Stimulated activated naive CD8-positive, alpha-beta T cell treated with anti-CD3 and anti-CD28 coated beads, Interleukin-15, Interleukin-2, amounts not matched to agents 100 ng/mL and 50 ng/mL, for 24 hours (primary cell): Measurements from ENCODE around the gene RPP40.

Experiments used
- H3K27ac Mint-ChIP-seq: one replicate; pipeline ENCODE4 v1.8.0; 2021; ENCODE audit warnings: mild to moderate bottlenecking, mixed read lengths
- H3K27me3 Mint-ChIP-seq: one replicate; pipeline ENCODE4 v1.8.0; 2021; ENCODE audit warnings: mixed read lengths
- H3K36me3 Mint-ChIP-seq: one replicate; pipeline ENCODE4 v1.8.0; 2021; ENCODE audit warnings: low read depth, mixed read lengths
- H3K4me1 Mint-ChIP-seq: one replicate; pipeline ENCODE4 v1.8.0; 2021; ENCODE audit warnings: low read depth, mixed read lengths
- H3K4me3 Mint-ChIP-seq: one replicate; pipeline ENCODE4 v1.8.0; 2021; ENCODE audit warnings: mild to moderate bottlenecking, mixed read lengths
- H3K9me3 Mint-ChIP-seq: one replicate; pipeline ENCODE4 v1.8.0; 2021; ENCODE audit warnings: mixed read lengths

The RPP40 gene

DNA sequence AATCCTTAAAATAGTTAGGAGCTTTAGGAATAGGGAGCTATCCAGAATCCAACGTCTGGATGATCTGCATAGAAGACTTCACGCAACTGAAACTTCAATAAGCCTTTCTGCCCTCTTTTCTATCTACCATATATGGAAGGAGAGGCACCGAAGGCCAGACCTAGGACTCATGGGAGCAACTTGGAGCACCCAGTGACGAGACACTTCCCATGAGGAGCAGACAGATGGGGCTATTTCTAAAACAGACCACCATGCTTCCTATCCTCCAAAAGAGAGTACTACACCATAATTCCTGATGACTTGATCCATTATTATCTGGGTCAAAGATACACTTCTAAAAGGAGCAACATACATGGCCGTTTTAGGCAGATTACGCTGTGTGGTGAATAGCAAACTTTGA, 6.0 kb downstream of the RPP40 start:
- H3K4me1 Mint-ChIP-seq = no peaks in the 10 kb centered on the region
- no peaks in the 10 kb centered on the region for H3K9me3 Mint-ChIP-seq
- H3K27ac Mint-ChIP-seq = no peak overlapping the region
- peaks cover 70% of the 10 kb centered on the region for H3K36me3 Mint-ChIP-seq
- H3K27me3 Mint-ChIP-seq = no peaks in the 10 kb centered on the region
- no peak overlapping the region for H3K4me3 Mint-ChIP-seq

- peaks cover 74% of the 10 kb centered on the region for H3K36me3 Mint-ChIP-seq
These were observed 9.1 kb downstream of the RPP40 start for GRCh38 chr6:4994741-4995140.

DNA sequence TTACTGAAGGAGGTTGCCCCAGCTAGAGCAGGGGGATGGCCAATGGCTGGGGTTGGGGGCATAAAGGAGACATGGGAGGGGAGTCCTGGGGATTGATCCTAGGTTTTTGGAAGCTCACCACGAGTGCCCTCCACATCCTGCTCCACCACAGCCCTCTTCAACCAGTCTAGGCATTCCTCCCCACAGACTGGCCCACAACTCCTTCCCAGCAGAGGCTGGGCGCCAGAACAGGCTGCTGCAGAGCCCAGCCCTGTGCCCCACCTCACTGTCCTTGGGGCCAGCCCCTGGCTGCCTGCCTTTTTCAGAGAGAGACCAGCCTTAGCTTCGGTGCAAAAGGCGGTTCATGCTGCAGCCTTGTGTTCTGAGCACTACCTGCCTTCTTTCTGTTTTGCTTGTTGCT, 16.4 kb downstream of the RPP40 start:
- Mint-ChIP-seq H3K27ac (no peak overlapping the region), H3K27me3 (peaks cover 3% of the 10 kb centered on the region), H3K4me3 (no peak overlapping the region), H3K4me1 (no peaks in the 10 kb centered on the region), H3K9me3 (no peaks in the 10 kb centered on the region), H3K36me3 (peaks cover 28% of the 10 kb centered on the region)

More at GRCh38 chr6:4994741-4995140, 9.1 kb downstream of the RPP40 start:
- Mint-ChIP-seq H3K27ac (no peak overlapping the region), H3K27me3 (no peaks in the 10 kb centered on the region), H3K9me3 (no peaks in the 10 kb centered on the region), H3K4me1 (no peaks in the 10 kb centered on the region), H3K4me3 (no peak overlapping the region)

- H3K9me3 Mint-ChIP-seq = no peaks in the 10 kb centered on the region
- peaks cover 25% of the 10 kb centered on the region for H3K36me3 Mint-ChIP-seq
- H3K4me1 Mint-ChIP-seq = no peaks in the 10 kb centered on the region
- H3K4me3 Mint-ChIP-seq = no peak overlapping the region
- H3K27ac Mint-ChIP-seq = no peak overlapping the region
- H3K27me3 Mint-ChIP-seq = peaks cover 3% of the 10 kb centered on the region
These were observed 16.8 kb downstream of the RPP40 start for GRCh38 chr6:4986999-4987398.

GRCh38 chr6:4983322-4983721, 20.5 kb downstream of the RPP40 start:
- H3K9me3 Mint-ChIP-seq = peaks cover 5% of the 10 kb centered on the region
- no peak overlapping the region for H3K4me3 Mint-ChIP-seq
- H3K36me3 Mint-ChIP-seq = peaks cover 3% of the 10 kb centered on the region
- H3K27ac Mint-ChIP-seq = no peak overlapping the region
- no peaks in the 10 kb centered on the region for H3K4me1 Mint-ChIP-seq
- peaks cover 3% of the 10 kb centered on the region for H3K27me3 Mint-ChIP-seq

DNA sequence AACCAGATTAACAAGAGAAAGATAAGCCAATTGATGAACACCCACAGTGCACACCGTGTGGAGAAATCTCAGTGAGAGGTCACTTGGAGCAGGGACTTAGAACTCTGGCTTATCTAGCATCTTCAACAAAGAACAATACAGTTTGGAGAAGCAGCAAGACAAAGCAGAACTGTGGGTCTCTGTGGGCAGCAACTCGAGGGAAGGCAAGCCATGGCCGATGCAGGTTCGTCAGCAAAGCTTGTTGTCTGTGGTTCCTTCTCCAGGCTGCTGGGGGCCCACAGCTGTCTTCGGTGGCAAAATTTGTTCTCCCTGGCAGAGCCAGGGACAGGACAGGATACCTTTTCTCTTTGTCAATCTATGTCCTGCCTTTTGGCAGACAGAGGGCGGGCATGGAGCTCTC, 22.1 kb downstream of the RPP40 start:
- Mint-ChIP-seq H3K27me3 (peaks cover 7% of the 10 kb centered on the region), H3K27ac (no peak overlapping the region), H3K4me3 (no peak overlapping the region), H3K4me1 (no peaks in the 10 kb centered on the region), H3K36me3 (peaks cover 3% of the 10 kb centered on the region), H3K9me3 (peaks cover 9% of the 10 kb centered on the region)

GRCh38 chr6:4979426-4979825, 24.4 kb downstream of the RPP40 start:
- peaks cover 15% of the 10 kb centered on the region for H3K9me3 Mint-ChIP-seq
- peaks cover 13% of the 10 kb centered on the region for H3K27me3 Mint-ChIP-seq
- no peak overlapping the region for H3K27ac Mint-ChIP-seq
- H3K36me3 Mint-ChIP-seq = peaks cover 3% of the 10 kb centered on the region
- H3K4me3 Mint-ChIP-seq = no peak overlapping the region
- H3K4me1 Mint-ChIP-seq = no peaks in the 10 kb centered on the region

DNA sequence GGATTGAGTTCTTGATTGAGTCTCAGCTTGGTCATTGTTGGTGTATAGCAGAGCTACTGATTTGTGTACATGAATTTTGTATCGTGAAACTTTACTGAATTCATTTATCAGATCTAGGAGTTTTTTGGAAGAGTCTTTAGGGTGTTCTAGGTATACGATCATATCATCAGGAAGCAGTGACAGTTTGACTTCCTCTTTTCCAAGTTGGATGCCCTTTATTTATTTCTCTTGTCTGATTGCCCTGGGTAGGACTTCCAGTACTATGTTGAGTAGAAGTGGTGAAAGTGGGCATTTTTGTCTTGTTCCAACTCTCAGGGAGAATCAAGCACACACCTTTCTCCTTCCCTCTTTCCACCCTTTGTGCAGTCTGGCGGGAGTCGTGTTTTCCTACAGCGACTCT, 26.4 kb downstream of the RPP40 start:
- Mint-ChIP-seq H3K4me3 (no peak overlapping the region), H3K4me1 (no peaks in the 10 kb centered on the region), H3K27me3 (peaks cover 10% of the 10 kb centered on the region), H3K27ac (no peak overlapping the region), H3K36me3 (peaks cover 3% of the 10 kb centered on the region), H3K9me3 (peaks cover 15% of the 10 kb centered on the region)

DNA sequence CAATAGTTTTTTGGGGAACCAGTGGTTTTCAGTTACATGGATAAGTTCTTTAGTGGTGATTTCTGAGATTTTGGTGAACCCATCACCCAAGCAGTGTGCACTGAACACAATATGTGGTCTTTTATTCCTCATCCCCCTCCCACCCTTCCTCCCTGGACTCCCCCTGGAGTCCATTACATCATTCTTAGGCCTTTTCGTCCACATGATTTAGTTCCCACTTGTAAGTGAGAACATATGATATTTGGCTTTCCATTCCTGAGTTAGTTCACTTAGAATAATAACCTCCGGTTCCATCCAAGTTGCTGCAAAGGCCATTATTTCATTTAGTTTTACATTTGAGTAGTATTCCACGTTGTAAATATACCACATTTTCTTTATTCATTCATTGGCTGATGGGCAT, 28.3 kb downstream of the RPP40 start:
- no peaks in the 10 kb centered on the region for H3K4me1 Mint-ChIP-seq
- H3K27ac Mint-ChIP-seq = no peak overlapping the region
- peaks cover 15% of the 10 kb centered on the region for H3K9me3 Mint-ChIP-seq
- H3K36me3 Mint-ChIP-seq = peaks cover 3% of the 10 kb centered on the region
- peaks cover 10% of the 10 kb centered on the region for H3K27me3 Mint-ChIP-seq
- no peak overlapping the region for H3K4me3 Mint-ChIP-seq

GRCh38 chr6:4974962-4975361, 28.9 kb downstream of the RPP40 start:
- Mint-ChIP-seq H3K27ac (no peak overlapping the region), H3K4me1 (no peaks in the 10 kb centered on the region), H3K4me3 (no peak overlapping the region), H3K27me3 (peaks cover 10% of the 10 kb centered on the region), H3K36me3 (peaks cover 3% of the 10 kb centered on the region), H3K9me3 (peaks cover 15% of the 10 kb centered on the region)

GRCh38 chr6:4973982-4974745, 29.7 kb downstream of the RPP40 start:
- H3K27ac Mint-ChIP-seq = no peak overlapping the region
- H3K27me3 Mint-ChIP-seq = peaks cover 10% of the 10 kb centered on the region
- no peaks in the 10 kb centered on the region for H3K4me1 Mint-ChIP-seq
- H3K9me3 Mint-ChIP-seq = peaks cover 10% of the 10 kb centered on the region
- H3K4me3 Mint-ChIP-seq = no peak overlapping the region
- no peaks in the 10 kb centered on the region for H3K36me3 Mint-ChIP-seq

- H3K4me3 Mint-ChIP-seq = no peak overlapping the region
- no peaks in the 10 kb centered on the region for H3K36me3 Mint-ChIP-seq
- H3K9me3 Mint-ChIP-seq = peaks cover 10% of the 10 kb centered on the region
- no peaks in the 10 kb centered on the region for H3K4me1 Mint-ChIP-seq
- peaks cover 10% of the 10 kb centered on the region for H3K27me3 Mint-ChIP-seq
- H3K27ac Mint-ChIP-seq = no peak overlapping the region
These were observed 30.4 kb downstream of the RPP40 start for GRCh38 chr6:4973415-4973814.

DNA sequence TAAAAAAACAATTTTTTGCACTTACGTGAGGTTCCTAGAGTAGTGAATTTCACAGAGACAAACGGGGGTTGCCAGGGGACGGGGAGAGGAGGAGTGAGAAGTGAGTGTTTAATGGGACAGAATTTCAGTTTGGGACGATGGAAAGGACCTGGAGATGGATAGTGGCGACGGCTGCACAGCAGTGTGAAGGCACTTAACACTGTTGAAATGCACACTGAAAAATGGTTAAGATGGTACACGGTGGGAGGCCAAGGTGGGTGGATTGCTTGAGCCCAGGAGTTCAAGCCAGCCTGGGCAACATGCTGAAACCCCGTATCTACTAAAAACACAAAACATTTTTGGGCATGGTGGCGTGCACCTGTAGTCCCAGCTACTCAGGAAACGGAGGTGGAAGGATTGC, 31.4 kb downstream of the RPP40 start:
- no peaks in the 10 kb centered on the region for H3K4me1 Mint-ChIP-seq
- no peaks in the 10 kb centered on the region for H3K36me3 Mint-ChIP-seq
- peaks cover 10% of the 10 kb centered on the region for H3K9me3 Mint-ChIP-seq
- H3K4me3 Mint-ChIP-seq = no peak overlapping the region
- no peak overlapping the region for H3K27ac Mint-ChIP-seq
- peaks cover 10% of the 10 kb centered on the region for H3K27me3 Mint-ChIP-seq

- H3K4me3 Mint-ChIP-seq = no peak overlapping the region
- H3K4me1 Mint-ChIP-seq = no peaks in the 10 kb centered on the region
- H3K36me3 Mint-ChIP-seq = no peaks in the 10 kb centered on the region
- H3K27me3 Mint-ChIP-seq = peaks cover 7% of the 10 kb centered on the region
- H3K27ac Mint-ChIP-seq = no peak overlapping the region
- peaks cover 7% of the 10 kb centered on the region for H3K9me3 Mint-ChIP-seq
These were observed 32.0 kb downstream of the RPP40 start for GRCh38 chr6:4971851-4972250.

DNA sequence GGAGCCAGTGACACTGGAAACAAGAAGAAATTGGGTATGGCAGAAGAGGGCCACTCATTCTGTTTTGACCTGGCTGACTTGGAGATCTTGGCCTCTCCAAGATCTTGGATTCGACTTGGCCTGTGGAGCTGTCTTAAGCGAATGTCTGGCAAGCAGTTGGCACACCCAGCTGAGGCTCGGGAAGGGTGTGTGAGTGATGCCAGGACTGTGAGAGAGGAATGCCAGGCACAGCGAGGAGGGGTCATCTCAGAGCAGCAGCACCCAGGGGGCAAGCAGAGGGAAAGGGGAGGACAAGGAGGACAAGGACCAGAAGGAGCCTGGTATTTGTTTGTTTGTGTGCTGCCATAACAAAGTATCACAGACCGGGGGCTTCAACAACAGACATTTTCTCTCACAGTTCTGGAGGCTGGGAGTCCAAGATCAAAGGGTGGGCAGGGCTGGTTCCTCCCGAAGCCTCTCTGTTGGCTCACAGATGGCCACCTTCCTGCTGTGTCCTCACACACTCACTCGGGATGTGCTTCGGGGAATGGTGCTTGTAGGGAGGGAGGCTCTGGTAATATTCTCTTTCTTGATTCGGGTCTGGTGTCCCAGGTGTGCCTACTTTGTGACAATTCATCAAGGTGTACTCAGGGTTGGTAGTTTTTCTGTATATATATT, 33.0 kb downstream of the RPP40 start:
- Mint-ChIP-seq H3K27me3 (no peaks in the 10 kb centered on the region), H3K4me3 (no peak overlapping the region), H3K9me3 (no peaks in the 10 kb centered on the region), H3K36me3 (no peaks in the 10 kb centered on the region), H3K27ac (no peak overlapping the region), H3K4me1 (no peaks in the 10 kb centered on the region)
